Measurements from ENCODE around the gene ITPRIP.

ITPRIP gene, protein sequence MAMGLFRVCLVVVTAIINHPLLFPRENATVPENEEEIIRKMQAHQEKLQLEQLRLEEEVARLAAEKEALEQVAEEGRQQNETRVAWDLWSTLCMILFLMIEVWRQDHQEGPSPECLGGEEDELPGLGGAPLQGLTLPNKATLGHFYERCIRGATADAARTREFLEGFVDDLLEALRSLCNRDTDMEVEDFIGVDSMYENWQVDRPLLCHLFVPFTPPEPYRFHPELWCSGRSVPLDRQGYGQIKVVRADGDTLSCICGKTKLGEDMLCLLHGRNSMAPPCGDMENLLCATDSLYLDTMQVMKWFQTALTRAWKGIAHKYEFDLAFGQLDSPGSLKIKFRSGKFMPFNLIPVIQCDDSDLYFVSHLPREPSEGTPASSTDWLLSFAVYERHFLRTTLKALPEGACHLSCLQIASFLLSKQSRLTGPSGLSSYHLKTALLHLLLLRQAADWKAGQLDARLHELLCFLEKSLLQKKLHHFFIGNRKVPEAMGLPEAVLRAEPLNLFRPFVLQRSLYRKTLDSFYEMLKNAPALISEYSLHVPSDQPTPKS

DNA sequence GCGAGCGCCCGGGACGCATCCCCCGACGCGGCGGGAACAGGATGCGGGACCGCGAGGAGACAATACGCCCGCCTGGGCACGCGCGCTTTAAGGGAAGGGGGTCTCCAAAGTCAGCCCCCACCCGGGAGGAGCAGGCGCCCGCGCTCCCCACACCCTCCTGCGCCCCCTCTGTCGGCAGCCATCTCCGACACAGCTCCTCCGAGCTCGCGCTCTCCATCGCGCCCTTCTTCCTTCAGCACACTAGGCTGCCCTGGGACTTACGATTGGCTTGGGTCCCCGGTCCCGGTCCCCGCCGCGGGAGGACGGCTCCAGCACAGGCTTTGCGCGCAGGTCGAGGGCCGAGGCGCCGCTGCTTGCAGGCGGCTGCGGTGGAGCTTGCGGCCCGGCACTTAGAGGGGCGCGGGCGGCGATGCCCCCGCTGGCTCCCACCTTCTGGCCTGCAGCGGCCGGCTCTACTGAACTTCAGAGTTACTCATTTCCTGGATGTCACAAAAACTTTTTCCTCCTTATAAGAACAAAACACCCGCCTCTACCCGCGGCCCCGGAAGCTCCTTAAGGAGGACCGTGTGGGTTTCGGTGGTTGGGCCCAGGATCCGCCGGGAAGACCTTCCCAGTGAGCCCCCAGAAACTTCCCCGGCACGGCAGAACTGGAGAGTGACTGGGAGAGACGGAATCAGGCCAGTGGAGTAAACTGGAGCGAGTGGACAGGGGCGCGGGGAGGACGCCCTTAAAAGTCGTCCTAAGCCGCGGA is at the start of gene ITPRIP:
ITPRIP (minus strand) TSS at position 481 of the 751 bp plus-strand sequence. CDS start 22,414 bp downstream, outside the sequence.
- DNase-seq: no peak

DNA sequence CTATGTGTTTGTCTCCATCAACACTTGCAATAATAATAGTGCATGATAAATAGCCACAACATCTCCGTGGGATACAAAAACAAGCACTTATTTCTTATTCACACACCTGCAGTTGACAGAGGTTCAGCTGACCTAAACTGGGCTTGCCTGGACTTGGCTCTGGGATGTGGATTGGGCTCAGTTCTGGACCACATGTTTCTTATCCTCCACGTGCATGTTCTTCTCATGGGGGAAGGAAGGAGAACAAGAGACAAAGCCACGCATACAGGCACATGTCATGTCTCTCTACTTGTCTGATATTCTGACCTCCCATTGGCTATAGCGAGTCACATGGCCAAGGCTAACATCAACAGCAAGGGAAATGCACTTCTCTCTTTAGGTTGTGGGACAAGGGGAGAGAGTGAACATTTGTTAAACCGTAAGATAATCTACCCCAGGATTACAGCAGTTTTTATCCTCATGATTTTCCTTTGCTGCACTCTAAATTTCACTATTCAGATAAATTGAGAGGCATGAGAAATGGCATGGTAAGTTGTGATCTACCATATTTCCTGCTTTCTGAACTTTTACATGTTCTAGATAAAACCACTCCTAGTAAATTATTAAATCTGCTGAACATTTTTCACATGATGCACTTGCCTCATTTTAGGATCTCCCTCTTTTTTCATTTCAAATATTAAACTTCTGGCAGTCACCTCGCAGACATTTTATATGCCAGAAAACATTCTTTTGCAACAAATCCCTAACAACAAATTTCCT is 49.0 kb upstream of the ITPRIP start:
- DNase-seq: no peak

DNA sequence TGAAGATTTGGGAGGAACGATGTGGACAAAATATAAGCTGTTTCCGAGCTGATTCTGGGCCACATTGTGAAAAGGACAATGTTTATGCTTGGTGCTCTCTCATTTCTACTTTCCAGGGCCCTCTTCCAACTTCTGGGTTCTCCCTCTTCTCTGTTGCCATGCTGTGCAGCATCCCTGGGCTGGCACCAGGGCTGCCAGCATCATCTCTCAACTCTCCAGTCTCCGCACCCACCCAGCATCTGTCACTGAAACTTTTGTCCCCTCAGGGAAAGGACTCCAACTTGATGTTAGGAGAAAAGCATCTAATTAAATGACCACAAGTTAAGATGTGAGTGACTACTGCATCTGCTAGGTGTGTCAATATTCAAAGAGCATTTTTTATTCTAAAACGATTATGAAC is 42.1 kb upstream of the ITPRIP start:
- DNase-seq: no peak

DNA sequence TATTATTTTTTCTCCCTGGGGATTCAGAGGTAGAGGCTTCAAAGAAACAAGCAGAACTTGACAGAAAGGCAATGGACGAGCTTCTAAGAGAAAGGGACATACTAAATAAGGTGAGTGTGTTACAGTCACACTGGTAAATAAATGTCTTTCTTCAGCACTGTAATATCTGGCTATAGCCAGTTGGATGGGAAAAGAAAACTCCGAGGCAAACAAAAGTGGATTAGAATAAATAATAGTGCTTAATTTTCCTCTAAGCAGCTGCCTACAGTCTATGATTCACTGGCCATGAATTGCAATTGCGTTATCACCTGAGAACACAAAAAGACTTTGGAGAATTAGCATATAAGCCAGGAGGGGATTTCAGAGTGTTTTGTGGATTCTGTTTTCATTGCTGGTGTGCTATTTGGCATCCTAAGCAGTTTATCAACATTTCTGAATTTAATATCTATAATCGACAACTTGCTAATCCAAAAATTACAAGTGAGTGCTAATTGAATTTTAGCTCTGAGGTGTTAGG is 38.6 kb upstream of the ITPRIP start:
- DNase-seq: no peak

DNA sequence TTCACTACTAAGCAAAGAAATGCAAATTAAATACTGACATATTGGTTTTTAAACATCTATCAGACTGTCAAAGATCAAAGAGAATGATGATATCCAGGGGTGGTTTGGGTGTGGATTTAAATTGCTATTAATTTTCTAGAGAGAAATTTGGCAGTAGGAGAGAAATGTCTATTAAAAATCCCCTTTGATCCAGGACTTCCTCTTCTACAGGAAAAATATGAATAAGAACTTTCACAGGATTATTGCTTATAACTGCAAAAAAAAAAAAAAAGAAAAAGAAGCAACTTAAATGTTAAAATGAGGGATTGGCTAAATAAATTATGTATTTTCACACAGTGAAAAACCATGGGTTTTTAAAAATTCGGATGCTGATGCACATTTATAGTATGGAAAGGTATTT is 36.3 kb upstream of the ITPRIP start:
- DNase-seq: no peak

DNA sequence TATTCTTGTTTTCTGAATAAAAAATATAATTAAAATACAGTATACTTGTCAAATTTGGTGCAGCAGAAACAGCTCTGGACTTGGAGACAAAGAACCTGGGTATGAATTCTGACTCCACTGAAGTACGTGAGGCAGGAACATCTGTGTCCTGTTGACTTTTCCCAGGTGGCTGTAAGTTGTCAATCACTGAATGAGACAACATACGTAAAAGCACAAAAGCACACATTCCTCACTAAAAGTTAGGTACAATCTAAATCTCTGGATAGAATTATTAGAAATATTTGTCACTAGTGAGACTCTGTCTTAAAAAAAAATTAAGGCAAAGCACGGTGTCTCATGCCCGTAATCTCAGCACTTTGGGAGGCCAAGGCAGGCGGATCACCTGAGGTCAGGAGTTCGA is 33.5 kb upstream of the ITPRIP start:
- DNase-seq: no peak

DNA sequence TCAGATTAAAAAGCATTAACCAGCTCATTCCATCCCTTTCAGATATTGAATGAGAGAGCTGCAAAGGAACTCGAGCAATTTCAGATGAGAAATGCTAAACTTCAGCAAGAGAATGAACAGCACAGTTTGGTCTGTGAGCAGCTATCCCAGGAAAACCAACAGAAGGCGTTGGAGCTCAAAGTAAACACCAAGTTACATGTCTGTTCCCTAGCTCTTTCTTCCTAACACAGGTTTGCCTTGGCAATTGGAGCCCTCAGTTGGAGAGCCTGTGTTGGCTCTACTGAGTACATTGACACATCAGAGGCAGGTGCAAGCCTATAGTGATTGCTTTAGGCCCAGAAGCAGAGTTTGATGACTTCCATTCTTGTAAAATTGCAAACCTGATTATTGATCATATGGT is 30.1 kb upstream of the ITPRIP start:
- no peak for DNase-seq

DNA sequence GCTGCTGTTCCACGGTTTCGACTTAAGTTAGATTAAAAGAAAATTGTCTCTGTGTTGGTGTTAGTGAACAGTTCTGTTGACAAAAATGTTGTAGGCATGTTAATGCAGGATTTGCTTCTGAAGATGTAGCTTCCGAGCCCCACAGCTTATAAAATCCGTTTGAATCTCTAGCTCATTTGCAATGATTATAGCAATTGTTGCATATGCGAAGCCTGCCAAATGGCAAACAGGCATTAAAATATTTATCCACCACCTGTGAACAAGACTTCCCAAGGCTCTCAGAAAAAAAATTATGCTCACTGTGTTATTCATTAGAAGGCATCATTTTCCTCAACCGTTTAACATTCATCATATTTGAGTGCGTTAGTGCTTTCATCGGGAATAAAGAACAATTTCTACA is 29.6 kb upstream of the ITPRIP start:
- DNase-seq: no peak

DNA sequence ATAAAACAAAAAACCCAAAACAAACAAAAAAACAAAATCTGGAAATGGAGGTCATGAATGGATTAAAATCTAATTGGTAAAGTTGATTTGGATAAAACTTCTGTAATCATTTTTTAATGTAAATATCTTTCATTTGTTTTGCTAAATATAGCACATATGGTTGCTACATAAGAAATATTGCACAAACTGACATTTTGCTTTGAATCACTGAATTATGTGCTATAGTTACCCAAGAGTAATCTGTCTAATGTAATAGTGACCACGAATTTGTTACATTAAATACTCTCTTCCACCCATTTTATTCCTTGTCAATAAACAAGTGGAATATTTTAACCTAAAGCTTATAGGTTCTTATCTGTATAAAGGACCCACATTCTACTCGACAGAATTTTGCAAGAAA is 21.5 kb upstream of the ITPRIP start:
- no peak for DNase-seq

DNA sequence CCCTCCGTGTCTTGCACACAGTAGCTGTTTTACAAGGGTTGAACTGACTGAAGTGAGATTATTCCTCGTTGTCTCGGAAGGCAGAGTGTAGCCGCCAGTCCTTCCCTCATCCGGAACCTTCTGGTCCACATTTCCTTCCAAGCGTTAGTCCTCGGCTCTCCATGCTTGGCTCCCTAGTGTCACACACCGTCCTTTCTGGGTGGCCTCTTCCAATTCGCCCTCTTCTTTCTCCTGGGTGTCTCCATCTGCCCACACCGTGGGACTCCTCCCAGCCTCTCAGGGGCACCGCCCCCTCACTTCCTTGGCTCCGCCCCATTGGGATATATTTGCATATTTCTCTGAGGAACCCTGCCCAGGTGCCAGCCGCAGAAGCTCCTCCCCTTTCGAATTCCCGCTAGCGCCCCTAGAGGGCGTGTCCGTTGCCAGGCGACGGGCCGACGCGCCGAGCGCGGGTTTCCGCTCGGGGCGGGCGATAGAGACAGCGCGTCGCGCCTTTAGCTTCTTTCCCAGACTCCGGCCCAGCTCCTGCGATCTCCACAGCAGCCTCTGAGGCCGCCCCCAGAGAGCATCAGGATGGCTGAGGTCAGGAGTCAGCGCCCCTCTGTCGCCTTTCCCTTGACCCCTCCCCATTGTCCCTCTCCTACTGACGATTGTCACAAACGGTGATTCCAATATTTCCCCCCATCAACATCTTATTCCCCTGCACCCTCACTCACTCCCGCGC is 15.2 kb upstream of the ITPRIP start, which contains the start of gene CFAP58:
CFAP58 (plus strand) TSS at position 509 of the 724 bp plus-strand sequence; CDS start at position 574, 65 bp downstream.
- DNase-seq: peak; percentile 49

DNA sequence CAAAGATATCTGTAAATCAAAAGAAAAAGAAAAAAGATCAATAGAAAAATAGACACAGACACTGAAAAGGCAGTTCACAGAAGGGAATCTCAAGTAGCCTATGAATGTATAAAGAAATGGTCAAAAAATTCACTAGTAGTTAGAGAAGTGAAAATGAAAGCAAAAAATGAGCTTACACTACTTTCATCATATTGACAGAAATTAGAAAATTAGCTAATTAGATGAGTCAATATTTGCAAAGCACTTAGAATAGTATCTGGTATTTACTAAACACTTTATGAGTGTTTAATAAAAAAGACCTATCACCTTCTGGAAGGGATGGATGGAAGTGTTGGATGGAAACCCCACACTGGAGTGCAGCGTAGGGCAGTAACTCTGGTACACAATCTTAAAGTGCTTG is 13.7 kb upstream of the ITPRIP start:
- DNase-seq: no peak

DNA sequence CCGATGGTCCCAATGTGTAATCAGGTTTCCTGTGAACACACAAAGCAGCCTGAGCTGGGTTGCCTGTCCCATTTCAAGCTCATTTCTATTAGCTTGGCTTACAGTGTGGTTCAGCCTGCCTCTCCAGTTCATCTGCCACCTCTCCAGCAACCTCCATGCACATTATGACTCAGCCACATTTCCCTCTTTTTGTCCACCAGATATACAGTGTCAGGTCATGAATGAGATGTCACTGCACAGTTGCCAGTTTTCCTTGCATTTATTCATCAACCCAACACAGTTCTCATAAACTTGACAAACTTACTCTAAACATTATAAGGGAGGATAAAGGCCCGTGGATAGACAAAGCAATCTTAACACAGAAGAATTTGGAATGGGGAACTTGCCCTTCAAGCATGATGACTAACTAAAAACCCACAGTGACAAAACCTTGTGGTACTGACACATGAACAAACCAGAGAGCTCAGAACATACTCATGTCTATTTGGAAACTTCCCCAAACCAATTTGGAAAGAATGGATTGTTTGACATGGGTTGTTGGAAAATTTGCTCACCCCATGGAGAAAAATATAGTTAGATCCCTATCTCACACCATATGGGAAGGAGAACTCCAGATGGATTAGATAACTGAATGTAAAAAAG is 12.9 kb upstream of the ITPRIP start:
- no peak for DNase-seq

DNA sequence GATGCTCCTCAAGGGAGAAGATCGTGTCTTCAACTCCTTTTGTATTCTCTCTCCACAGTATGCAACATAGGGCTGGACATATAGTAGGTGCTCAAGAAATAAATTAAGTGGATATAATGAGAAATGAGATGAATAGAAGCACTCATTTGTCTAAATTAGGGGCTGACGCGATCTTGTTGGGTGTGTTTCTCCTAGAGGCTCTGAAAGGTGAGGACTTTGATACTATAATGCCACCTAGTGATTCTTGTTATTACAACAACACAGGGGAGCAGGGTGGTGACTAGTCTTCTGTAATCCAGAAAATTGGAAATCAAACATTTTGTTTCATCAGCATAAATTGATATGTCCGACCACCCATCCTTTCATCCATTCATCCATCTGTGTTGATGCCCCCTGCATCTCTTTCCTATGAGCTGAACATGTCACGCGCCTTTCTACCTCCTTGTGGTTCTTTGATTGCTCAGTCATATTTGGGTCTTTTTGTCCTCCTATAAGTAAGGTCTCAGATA is 11.9 kb upstream of the ITPRIP start:
- DNase-seq: no peak

DNA sequence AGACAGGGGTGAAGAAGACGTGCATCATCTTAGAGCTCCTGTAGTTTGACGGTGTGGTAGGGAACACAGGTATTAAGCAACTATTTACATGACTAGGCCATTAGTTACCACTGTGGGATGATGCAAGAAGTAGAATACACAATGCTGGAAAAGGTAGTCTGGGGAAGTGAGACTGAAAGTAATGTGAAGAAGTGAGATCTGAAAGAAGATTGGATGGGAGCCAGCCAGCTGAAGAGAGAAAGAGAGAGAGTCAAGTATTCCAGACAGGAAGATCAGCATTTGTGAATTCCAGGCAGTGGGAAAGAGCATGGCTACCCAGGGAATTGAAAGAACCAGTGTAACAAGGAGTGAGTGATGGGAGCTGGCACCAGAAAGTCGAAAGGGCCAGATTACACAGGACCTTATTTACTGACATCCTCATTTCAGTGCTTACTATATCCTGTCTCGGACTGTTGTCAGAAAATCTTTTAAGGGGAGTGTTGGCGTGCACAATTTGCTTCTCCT is 11.4 kb upstream of the ITPRIP start:
- DNase-seq: no peak

DNA sequence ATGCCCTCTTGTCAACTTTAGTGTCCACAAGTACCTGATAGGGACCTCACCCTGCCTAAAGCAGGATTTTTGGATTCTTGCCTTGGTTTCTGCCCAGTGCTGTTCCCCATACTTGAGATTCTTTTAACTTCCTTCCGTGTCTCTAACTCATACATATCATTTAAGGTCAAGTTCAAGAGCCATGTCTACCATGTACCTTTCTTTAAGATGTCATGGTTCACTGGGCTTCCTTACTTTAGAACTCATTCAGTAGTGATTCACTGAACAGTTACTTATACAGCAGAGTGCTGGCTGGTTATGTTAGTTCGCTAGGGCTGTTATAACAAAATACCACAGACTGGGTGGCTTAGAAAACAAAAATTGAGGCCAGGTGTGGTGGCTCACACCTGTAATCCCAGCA is 10.3 kb upstream of the ITPRIP start:
- no peak for DNase-seq

DNA sequence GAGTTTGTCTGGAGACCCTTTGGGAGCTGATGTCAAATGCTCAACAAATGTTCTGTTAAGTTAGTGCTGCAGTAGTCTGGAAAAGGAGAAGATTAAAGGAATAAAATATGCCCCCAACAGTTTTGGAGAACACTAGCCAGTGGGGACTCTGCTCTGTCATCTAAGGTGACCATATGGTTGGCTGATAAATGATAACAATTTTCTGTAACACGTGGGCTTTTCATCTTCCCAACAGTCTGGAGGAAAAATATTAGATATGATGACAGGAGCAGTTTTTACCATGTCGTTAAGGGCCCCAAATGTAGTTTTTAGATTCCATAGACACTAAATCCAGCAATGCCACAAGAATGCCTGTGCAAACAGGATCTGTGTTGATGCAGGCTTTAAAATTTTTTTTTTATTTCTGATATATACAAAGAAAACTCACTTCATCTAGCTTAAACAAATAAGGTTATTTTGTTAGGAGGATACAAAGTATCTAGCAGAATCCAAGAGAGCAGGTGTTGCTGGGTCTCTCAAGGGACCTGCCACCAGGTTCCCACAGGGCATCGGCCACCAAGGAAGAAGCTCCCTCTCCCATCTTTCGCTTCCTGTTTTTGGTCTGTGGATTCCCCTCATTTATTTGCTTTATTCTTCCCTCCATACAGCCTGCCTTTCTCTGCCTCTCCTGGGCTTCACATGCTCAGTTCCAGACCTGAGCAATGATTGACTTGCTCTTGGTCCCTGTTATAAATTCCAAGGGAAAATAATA is 9.2 kb upstream of the ITPRIP start:
- no peak for DNase-seq

DNA sequence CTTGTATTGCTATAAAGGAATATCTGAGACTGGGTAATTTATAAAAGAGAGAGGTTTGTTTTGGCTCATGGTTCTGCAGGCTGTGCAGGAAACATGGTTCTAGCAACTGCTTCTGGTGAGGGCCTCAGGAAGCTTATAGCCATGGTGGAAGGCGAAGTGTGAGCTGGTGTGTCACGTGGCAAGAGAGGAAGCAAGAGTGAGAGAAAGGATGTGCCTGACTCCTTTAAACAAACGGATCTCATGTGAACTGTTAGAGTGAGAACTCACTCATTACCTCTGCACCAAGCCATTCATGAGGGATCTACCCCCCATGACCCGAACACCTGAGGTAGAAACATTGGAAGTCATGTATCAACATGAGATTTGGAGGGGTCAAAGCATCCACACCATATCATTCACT is 7.7 kb upstream of the ITPRIP start:
- DNase-seq: no peak

DNA sequence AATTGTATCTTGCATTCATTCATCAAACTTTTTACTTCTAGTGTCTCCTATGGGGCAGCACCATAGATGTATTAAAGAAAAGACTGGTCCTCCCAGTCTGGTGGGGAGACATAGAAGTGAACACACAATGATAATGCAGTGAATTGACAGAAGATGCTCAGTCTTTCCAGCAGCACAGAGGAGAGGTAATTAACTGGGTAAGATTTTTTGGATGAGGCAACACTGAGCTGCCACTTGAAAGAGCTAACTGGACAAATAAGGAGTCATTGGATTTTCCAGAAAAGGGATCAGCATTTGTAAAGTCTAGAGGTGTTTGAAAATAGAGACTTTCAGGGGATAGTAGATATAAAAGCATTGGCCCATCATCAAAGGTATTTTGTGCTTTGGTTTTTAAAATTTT is 7.2 kb upstream of the ITPRIP start:
- DNase-seq: no peak

DNA sequence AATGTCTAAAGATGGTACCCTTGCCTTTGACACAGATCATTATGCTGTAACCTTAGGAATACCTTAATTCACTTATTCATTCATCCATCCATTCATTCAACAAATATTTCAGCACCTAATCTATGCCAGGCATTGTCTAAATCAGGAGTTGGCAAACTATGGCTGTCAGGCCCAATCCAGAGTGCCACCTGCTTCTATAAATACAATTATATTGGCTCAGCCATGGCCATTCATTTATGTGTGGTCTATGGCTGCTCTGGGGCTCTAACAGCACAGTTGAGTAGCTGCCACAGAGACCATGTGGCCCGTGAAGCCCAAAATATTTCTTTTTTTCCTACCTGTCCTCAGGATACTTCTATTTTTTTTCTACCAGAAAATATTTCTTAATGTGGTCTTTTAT is 6.0 kb upstream of the ITPRIP start:
- no peak for DNase-seq

DNA sequence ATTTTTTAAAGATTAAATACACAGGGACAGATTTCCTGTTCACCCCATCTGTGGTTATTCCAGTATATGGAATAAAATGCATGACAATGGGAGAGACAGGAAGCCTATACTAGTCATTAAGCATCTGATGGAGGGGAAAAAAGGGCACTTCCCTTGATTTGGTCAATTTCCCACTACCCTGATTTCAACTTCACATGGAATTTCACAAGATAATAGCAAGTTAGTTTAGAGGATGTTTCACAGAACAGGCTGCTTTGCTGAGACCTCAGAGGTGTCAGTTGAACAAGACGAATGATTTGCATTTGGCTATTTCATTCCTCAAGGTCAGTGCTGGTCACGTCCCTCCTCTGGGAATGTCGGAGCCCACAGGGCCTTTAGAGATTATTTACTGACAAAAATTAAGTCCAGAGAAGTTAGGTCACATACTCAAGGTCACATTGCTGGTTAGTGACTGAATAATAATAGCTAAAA is 4.7 kb upstream of the ITPRIP start:
- DNase-seq: no peak
